T-helper 22 cell (primary cell): ENCODE data around the gene DNER.

Experiments
- DNase-seq: peaks from one replicate; pipeline ENCODE4 v3.0.0-alpha.2; 2020; ENCODE audit warnings: low read depth

DNER gene

DNA sequence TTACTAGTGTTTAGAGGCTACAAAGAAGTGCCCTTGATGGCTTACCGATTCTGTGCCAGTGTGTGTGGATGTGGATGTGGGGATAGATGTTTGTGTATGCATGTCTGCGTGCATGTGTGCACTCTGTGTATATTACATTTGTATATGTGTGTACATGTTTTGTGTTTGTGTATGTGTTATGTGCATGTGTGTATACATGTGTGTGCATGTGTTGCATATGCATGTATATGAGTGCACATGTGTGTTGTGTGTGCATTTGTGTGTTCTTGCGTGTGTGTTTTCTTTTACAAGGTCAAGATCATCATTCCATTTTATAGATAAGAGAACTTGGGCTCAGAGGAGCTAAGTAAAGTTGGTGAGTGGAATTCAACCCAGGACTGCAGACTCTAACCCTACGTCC, 226.1 kb downstream of the DNER start:
- no peak for DNase-seq

DNA sequence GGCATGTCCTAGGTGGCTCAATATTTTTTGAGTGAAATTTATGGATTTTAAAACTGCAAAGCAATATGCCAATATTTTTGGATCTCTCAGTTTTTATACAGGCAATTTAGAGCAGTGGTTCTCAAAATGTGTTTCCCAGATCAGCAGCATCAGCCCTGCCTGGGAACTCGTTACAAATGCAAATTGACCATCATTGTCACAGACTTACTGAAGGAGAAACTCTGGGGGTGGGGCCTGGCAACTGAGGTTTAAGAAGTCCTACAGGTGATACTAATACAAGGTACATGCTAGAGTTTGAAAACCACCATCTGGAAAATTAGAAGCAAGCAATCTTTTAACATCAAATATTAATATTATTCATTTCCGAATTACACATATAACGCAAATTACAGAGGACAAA, 227.7 kb downstream of the DNER start:
- DNase-seq, result no peak

DNA sequence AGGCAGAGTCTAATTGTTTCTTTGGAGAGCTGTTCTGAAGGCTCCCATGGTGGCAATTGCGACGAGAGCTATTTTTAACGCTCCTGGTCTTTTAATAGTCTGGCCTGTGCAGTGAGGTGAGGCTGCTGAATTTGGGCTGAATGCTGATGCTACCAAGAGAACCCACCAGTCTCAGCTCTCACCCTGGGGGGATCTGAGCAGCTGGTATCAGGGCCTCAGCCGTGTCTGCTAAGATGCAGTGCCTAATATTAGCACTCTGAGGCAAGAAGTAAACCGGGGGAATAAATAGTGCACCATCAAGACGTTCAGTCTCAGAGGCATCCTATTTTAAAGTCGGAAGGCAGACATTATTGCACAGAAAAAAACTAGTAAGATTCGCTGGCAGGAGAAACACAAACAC, 228.5 kb downstream of the DNER start:
- DNase-seq, result no peak

DNA sequence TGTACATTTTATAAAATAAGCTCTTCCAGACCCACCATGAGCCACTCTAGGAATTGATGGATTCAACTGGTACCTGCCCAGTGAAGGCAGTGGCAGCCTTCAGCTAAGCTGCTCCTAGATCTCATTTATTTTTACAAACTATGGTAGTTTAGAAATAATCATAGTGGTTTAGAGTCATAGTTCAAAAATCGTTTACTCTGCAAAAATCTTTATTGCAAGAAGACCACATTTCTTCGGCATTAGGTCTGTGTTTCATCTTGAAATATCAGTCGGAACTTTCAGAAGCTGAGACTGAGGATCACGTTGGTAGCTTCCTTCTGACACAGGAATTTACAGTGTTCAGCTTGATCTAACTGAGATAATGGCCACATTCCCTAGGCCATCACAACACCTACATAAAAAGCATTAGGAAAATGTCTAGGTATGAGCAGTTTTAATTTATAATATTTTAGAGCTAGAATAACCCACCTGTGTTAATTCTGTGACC, 237.0 kb downstream of the DNER start:
- DNase-seq, result no peak

DNA sequence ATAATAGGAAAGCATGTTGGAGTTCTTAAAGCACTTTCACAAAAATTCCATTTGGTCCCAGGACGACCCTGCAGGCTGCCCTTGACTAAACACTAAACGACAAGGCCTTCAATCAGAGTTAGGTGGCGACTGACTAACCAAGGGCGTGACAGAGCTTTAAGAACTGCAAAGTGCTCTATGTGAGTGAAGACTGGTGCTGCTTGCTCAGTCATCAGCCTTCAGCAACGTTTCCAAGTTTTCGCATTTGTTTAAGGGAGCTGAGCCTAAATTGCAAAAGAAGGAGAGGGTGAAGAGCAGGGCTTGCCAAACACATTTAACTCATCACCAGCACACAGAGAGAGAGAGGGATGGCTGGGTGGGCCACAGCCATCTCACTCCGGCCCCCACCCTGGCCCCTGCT, 238.6 kb downstream of the DNER start:
- DNase-seq, result no peak

DNA sequence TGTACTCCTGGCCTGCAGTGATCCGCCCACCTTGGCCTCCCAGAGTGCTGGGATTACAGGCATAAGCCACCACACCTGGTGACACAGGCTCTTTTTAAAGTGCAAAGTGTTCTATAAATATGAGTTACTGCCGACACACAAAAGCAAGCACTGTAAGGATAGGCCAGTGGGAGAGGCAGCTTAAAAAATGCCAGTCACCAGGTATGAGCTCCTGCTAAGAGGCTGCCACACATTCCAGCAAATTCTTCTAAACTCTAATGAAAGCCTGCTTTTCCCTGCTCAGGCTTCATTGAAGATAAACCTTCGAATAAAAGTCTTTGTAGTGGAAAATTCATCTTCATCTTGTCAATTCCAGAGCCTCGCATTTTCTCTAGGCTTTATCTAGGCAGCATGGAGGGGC, 240.2 kb downstream of the DNER start:
- DNase-seq, result no peak

DNA sequence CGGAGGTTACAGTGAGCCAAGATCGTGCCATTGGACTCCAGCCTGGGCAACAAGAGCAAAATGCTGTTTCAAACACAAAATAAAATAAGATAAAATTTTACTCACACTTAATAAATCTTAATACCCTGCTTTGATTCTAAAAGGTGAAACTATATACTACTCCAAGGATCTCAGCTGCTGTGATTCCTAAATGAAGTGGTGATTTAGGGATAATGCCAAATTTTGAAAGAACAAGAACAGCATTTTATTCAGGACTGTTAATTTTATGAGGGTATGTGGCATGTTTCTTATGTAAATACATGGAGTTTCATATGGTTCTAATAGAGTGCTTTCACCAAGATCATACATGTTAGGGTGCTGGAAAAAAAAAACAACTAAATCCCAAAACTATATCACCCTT, 243.6 kb downstream of the DNER start:
- no peak for DNase-seq

DNA sequence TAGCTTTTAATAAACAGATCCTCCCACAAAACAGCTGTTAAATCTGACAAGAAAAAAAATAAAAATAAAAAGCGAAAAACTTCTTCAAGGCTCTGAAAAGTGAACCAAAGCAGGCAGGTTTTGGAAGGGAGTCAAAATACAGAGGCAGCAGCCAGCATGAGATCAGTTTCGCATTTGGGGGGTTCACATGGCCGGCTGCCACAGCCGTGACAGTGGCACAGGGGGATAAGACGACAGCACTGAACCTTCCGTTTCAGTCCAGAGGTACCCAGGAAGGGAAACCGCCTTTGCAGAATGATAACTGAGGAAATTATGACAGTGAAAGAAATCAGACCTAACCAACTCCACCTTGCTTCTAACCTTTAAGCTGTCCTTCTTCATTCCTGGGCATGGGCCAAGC, 246.6 kb downstream of the DNER start:
- DNase-seq, result no peak

DNA sequence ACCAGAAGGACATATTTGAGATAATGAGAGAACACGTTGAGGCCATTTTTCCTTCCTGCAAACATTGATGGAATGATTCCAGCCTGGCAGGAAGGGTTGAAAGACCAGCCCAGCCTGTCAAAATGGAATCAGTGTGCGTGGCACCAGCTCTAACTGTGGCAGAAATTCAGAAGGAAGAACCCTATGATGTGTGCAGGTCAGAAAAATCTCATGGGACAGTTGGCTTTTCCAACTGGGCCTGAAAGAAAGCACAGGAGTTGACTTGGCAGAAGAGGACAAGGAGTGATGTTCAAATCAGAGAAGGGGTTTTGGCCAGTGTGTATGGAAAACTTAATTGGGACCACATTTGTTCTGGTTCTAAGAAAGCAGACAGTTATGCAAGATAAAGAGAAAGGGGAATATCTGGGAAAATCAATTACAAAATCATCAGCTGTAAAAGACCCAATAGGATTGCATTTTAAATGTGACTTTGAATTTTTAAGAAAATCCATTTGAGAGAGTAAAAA, 250.5 kb downstream of the DNER start:
- no peak for DNase-seq

DNA sequence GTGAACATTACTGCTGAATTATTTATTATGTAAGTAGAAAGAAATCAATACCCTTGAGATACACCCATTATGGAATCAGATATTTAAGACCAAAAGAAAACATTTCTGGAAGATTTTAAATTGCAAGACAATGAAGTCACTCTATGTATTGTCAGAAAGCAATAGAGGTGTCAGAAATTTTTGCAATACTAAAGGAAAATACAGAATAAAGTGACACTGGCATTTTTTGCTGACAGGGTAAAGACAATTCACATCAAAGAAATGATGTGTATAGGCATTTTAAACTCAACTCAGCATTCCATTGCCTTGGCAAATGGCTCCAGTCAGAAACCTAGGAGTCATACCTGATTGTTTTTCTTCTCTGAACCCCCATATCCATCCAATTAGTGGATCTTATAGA, 252.2 kb downstream of the DNER start:
- no peak for DNase-seq

DNA sequence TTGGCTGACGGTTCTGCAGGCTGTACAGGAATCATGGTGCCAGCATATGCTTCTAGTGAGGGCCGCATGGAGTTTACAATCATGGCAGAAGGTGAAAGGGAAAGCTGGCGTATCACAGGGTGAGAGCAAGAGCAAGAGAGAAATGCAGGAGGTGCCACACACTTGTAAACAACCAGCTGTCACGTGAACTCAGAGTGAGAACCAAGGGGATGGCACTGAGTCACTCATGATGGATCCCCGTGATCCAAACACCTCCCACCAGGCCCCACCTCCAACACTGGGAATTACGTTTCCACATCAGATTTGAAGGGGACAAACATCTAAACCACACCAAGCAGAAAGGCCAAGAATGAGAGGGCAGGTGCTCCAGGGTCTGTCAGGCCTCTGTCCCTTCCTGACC, 258.3 kb downstream of the DNER start:
- no peak for DNase-seq

DNA sequence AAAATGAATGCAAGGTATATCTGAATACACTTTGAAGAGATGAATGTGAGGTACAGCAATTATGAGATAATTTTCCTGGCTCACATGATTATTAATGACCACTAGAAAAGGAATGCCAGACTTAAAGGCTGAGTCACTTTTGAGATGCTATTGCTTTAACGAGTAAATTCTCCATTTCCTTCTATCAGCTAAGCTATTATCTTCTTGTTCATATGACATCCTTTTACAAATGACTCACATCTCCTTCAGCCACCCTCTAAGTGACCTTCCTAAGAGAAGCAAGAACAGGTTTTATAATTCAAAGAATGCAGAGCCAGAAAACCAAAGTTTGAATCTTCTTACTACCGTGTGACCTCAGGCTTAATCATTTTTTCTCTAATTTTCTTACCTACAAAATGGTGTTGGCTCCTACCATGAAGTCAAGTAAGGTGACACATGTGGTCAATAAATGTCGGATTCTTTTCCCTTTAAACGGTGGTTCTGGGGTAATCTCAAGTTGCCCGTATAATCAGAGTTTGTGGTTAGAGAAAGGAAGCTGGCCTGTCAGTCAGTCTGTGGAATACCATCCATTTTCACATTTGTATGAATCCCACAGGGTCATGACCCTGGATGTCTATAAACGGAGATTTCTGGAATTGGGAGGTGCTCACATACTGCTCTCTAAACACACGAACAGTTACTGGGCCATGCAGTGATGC, 259.3 kb downstream of the DNER start:
- DNase-seq, result no peak

DNA sequence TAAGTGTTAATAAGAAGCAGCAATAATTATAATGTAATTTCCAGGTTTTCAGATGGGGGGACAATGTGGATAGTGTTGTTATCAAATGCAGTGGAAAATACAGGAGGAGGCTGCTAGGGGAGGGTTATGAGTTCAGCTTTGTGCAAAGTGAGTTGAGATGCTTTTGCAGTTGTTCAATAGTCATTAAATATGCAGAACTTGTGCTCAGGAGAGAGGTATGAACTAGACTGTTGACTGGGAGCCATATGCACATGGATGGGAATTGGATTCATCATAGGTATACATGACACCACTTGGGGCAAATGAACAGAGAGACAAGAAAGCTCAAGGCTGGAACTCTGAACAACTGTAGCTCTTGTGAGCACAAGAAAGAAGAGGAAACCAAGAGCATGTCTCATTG, 261.1 kb downstream of the DNER start:
- DNase-seq, result no peak

DNA sequence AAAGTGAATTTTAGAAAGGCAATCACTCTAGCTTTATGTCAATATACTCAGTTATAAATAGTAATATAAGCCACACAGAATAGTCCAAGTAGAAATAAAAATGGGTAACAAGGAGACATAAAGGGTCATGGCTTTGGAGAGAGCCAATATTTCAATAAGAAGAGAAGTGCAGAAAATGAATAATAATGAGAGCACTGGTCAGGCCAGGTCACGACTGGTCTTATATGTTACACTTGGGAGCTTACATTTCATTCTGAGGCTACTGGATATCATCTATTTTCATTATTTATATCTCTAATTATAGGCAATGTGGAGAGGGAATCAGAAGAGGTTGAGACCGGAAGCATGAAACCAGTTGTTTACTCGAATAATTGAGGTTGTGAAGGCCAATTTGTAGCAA, 262.5 kb downstream of the DNER start:
- DNase-seq, result no peak

DNA sequence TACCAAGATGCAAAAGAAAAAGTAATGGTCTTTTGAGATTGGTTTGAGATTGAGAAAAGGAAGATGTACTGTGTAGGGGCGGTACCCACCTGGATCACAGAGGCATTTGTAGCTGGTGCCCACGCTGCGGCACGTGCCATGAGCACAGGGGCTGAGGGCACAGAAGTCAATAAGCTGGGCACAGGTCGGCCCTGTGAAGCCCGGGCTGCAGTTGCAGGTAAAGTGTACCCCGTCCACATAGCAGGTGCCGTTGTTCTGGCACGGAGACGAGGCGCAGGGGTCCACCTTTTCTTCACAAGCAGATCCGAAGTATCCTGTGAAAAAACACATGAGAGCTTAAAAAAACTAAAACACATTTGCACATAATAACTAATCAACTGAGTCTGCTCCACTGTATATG, 267.1 kb downstream of the DNER start:
- DNase-seq, result no peak

DNA sequence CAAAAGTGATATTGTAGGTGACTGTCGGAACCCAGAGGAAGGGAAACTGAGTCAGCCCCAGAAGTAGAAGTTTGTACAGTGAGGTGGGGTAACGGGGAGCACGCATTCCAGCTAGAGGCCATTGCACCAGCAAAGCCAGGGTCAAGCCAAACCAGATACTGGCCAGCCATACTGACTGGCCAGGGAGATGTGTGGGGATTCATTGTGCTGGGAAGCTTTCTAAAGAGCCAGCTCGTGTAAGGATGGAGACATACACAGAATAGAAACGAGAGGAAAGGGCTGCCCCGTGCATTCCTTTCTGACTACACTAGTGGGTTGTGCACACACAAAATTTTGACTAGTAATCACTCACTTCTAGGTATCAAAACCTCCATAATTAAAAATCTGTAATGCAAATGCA, 268.0 kb downstream of the DNER start:
- no peak for DNase-seq

DNA sequence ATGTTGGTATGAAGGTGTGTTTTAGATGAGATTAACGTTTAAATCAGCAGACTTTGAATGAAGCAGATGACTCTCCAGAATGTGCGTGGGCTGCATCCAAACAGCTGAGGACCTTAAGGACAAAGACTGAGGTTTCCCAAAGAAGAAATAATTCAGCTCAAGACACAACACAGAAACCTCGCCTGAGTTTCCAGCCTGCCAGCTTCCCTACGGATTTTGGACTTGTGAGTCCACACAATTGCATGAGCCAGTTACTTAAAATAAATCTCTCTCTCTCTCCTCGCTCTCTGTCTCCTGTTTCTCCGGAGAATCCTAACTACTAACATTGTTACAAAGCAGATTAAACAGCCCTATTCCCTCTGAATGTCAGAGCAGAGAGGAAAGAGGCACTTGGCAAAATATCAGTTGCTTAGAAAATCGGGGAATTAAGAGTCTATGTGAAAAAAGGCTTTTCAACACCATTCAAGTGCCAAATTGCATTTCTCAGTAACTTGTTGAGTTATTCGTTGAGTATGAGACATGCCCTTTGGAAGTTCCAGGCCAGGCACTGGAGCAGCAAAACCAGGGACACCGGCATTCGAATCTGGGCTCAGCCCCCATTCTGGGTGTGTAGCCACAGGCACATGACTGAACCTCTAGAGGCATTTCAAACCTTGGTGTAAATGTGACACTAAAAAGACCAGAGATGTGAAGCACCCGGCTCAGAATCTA, 268.7 kb downstream of the DNER start:
- DNase-seq, result no peak

DNA sequence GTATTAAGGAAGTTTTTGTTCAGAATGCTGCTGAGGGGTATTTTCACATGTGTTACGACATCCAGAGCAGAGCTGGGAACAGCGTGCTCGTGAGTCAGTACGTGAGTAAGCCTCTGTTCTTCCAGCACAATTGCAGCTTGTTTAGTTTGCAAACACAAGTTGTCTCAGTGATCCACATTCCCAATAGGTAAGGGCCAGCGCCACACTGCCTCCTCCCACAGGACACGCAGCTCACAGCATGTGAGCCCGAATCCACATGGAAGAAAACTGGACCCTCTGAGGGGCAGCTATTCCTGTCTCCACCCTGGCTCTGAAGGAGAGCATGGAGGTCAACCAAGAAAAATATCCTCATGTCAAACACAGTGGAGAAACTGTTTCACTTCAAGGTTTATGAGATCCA, 269.3 kb downstream of the DNER start:
- no peak for DNase-seq

DNA sequence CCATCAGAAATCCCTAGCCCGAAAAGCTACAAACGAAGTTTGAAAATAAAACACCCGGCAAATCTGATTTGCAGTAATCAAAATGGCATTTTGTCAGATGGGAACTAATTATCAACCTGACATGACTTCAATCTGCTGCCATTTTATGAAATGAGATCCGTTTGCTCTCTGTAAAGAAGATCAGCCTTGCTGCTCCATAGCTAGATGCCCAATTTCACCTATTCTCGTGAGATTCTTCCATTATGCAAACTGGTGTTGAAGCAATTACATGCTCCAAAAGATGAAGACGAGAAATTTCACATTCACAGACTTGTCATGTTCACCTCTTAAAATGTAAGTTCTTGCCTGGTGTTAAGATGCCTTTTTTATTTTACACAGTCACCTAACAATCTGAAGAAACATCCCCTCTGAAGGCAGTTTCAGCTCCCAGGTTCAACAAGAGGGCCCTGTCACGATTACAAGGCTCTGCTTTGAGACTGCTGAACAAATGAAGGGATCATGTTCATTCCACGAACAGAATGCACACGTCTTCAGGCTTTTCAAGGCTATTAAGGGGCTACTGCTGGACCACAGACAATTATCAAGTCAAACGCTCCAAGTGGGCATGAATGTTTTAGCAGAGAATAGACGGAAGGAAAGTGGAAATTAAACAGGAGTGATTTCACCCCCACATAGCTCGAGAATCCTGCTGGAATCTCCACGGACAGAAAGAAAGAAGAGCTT, 270.6 kb downstream of the DNER start:
- DNase-seq, result no peak

DNA sequence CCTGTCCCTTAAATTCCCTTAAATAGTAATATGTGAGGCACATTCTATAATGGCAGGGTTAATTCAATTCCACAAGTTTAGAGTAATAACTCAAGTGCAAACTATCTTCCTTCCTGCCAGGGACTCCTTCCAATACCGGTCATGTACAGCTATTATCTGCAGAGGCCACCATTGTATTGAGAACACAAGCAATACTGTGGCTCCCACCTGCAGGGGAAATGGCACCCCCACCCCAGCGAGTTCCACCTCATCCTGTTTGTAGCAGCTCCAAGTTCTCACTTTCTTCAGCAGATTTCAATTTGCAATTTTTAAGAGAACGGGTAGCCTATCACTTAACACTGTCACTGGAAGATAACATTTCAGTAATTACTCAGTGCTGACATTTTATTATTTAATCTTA, 271.2 kb downstream of the DNER start:
- no peak for DNase-seq

DNA sequence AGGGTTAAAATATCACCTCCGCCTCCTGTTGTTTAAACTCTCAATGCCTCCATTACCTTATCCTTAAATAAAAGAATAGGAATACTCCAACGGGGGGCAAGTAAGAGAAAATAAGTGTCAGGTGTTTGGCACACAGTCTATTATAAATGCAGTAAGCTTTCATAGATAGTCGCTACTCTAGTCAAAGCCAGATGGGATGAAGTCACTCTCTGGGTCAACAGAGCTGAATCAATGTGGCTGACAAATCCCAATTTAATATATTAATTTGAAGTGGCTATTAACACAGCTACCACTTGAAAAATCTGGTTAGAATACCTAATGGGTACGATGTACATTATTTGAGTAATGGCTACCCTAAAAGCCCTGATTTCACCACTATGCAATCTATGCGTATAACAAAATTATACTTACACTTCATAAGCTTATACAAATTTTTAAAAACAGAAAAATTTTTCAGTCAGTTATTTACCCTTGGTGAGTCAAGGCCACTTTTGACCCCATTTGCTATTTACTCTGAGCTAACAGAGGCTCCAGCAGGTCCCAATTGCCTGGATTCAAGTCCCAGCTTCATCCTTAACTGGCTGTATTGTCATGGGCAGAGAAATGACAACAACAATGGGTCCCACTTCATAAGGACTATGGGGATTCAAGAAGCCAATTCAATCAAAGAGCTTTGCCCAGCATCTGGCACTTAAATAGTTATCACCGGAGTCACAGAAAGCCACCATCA, 275.8 kb downstream of the DNER start:
- DNase-seq, result no peak

DNA sequence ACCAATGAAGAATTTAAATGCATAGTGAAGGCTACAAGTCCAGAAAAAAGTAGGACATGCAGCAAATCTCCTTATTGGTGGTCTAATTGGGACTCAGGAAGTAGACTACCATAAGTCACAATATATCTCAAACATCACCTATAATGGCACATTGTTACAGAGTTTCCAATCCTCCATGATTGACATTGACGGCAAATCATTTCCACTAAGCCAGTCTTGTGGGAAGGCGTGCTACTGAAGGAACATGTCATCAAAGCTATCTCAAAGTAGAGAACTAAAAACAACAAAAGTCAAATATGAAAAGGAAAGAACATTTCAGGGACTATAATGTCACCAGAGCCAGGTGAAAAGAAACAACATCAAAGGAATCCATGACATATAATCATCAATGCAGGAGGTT, 276.9 kb downstream of the DNER start:
- no peak for DNase-seq
